Spleen (tissue), 7 donors: ENCODE measurements around the gene CCND2.

Experiments used
- CTCF ChIP-seq, 11 experiments: fragments of 200-600 bp in 7 of 11; fragments of 450-650 bp in 4 of 11; sonication (generic) in 4 of 11; IDR thresholded peaks in 8 of 11; conservative IDR thresholded peaks in 3 of 11; 1 replicate in 7 of 11; 2 replicates in 4 of 11; pipeline versions ENCODE4 v1.4.0 to v1.8.0; 2016 to 2021; ENCODE audit warnings: antibody characterized with exemption in 11 of 11, inconsistent platforms in 4 of 11, mild to moderate bottlenecking in 1 of 11
- POLR2A ChIP-seq, 3 donors: fragments of 450-650 bp; IDR thresholded peaks; one replicate each; pipeline ENCODE4 v1.5.1; 2017; ENCODE audit warnings: antibody characterized with exemption in 3 of 3, mild to moderate bottlenecking in 1 of 3
- POLR2AphosphoS5 ChIP-seq, 3 donors: sonication (generic); formaldehyde crosslinking; IDR thresholded peaks; one replicate each; pipeline ENCODE4 v1.5.1; 2017; ENCODE audit warnings: antibody characterized with exemption in 3 of 3
- donor health status: DM: no; HTN: no; CAD: no; lungs with moderate emphysema.
- donor health status: DM: no; HTN: no; CAD: no.
- donor health status: DM: no; HTN: no; CAD: no.

DNA sequence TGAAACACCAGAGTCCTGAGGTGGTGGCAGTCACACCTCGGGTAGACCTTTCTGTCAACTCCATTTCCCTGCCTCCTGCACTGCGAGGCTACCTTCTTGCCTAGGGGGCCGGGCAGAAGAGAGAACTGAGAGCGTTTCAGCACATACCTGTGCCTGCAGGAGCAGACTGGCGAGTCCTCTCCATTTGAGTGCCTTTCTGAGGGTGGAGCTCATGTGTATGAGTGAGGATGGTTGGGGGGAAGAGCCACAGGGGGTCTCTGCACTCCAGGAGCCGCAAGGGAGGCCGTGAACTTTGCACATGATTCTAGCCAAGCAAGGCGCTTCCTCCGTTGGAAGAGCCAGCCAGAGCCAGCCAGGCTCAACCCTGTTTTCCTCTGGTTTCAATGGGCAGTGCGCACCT is 31.0 kb upstream of the CCND2 start:
- no peak for TF ChIP-seq POLR2A (IDR thresholded peaks at IDR 0.05)
- no peak for TF ChIP-seq CTCF (IDR thresholded peaks at IDR 0.05 in 8 of 11, conservative IDR thresholded peaks at IDR 0.05 in 3 of 11)
- TF ChIP-seq POLR2AphosphoS5 (IDR thresholded peaks at IDR 0.05) = no peak
